NCI-H146 (cell line): Measurements from ENCODE around the gene SYCE3.

Source experiments
- DNase-seq: peaks from one replicate; lab custom pipeline; 2025; lab: John Stamatoyannopoulos, UW

Gene SYCE3

GRCh38 chr22:50576070-50576469 is 13.4 kb upstream of the SYCE3 start:
- peak; percentile 20 for DNase-seq

GRCh38 chr22:50575426-50575941 is 12.8 kb upstream of the SYCE3 start:
- no peak for DNase-seq

GRCh38 chr22:50574383-50574755 is 11.7 kb upstream of the SYCE3 start:
- no peak for DNase-seq

- DNase-seq, result no peak
Measured at GRCh38 chr22:50573491-50574382, 11.0 kb upstream of the SYCE3 start.

- no peak for DNase-seq
Measured at GRCh38 chr22:50572965-50573364, 10.2 kb upstream of the SYCE3 start.

GRCh38 chr22:50571264-50572175 is 8.8 kb upstream of the SYCE3 start:
- no peak for DNase-seq

- DNase-seq, result no peak
Measured at GRCh38 chr22:50570861-50571260, 8.1 kb upstream of the SYCE3 start.

GRCh38 chr22:50569896-50570535 is 7.3 kb upstream of the SYCE3 start:
- no peak for DNase-seq

- DNase-seq, result no peak
Measured at GRCh38 chr22:50569041-50569459, 6.3 kb upstream of the SYCE3 start.

GRCh38 chr22:50568626-50569025 is 5.9 kb upstream of the SYCE3 start:
- no peak for DNase-seq

GRCh38 chr22:50567721-50568252 is 5.1 kb upstream of the SYCE3 start:
- DNase-seq, result no peak

GRCh38 chr22:50564289-50564688 is 1.6 kb upstream of the SYCE3 start:
- no peak for DNase-seq

GRCh38 chr22:50563413-50564160 is 868 bp upstream of the SYCE3 start:
- DNase-seq, result peak; percentile 18

GRCh38 chr22:50561401-50562358 is 1.0 kb downstream of the SYCE3 start:
- DNase-seq, result no peak

- no peak for DNase-seq
Measured at GRCh38 chr22:50560034-50560433, 2.7 kb downstream of the SYCE3 start.

GRCh38 chr22:50556703-50557102 is 6.0 kb downstream of the SYCE3 start:
- DNase-seq, result no peak

- DNase-seq, result no peak
Measured at GRCh38 chr22:50553310-50553709, 9.4 kb downstream of the SYCE3 start.

- no peak for DNase-seq
Measured at GRCh38 chr22:50551160-50551752, 11.5 kb downstream of the SYCE3 start.

GRCh38 chr22:50550395-50550794 is 12.3 kb downstream of the SYCE3 start:
- no peak for DNase-seq
